H9 (cell line): ENCODE measurements around the gene BHLHE23. TPM values are rescaled to one million over a fixed set of nuclear protein-coding genes. Genes with fewer than 3 reads are reported as not detected.
A peak's percentile ranks its signal among the peaks of the same experiment; 100 is the strongest.

Source experiments
- DNase-seq: peaks from one replicate; pipeline ENCODE4 v3.0.0-alpha.2; 2017
- H2AFZ ChIP-seq: one replicate; pipeline ENCODE4 v1.6.1; 2013; ENCODE audit warnings: mild to moderate bottlenecking, low read length, control low read depth, moderate library complexity
- H2AK5ac ChIP-seq: 2 replicates; pipeline ENCODE4 v1.6.1; 2013; ENCODE audit warnings: low read length, control low read depth, mixed read lengths; ENCODE audit not compliant: insufficient read length
- H2BK120ac ChIP-seq: one replicate; pipeline ENCODE4 v1.6.1; 2013; ENCODE audit warnings: low read depth, mild to moderate bottlenecking, low read length, control low read depth, inconsistent platforms; ENCODE audit not compliant: poor library complexity, severe bottlenecking
- H2BK12ac ChIP-seq: 2 replicates; pipeline ENCODE4 v1.6.1; 2013; ENCODE audit warnings: low read length, control low read depth, mixed read lengths, low read depth; ENCODE audit not compliant: insufficient read length
- H2BK15ac ChIP-seq: 2 replicates; pipeline ENCODE4 v1.6.1; 2013; ENCODE audit warnings: low read depth, low read length, control low read depth
- H2BK20ac ChIP-seq: one replicate; pipeline ENCODE4 v1.6.1; 2013; ENCODE audit warnings: low read depth, mild to moderate bottlenecking, low read length, control low read depth, inconsistent platforms; ENCODE audit not compliant: poor library complexity, severe bottlenecking
- H2BK5ac ChIP-seq: 2 replicates; pipeline ENCODE4 v1.6.1; 2013; ENCODE audit warnings: low read length, control low read depth, mixed read lengths; ENCODE audit not compliant: insufficient read length
- H3K14ac ChIP-seq: 2 replicates; pipeline ENCODE4 v1.6.1; 2013; ENCODE audit warnings: low read length, control low read depth; ENCODE audit not compliant: insufficient read depth
- H3K18ac ChIP-seq: 2 replicates; pipeline ENCODE4 v1.6.1; 2013; ENCODE audit warnings: low read depth, mild to moderate bottlenecking, mixed read lengths, low read length, control low read depth; ENCODE audit not compliant: insufficient read length
- H3K23ac ChIP-seq: 2 replicates; pipeline ENCODE4 v1.6.1; 2013; ENCODE audit warnings: low read length, control low read depth, mixed read lengths, low read depth; ENCODE audit not compliant: insufficient read length
- H3K23me2 ChIP-seq: 2 replicates; pipeline ENCODE4 v1.6.1; 2013; ENCODE audit warnings: low read depth, mild to moderate bottlenecking, mixed read lengths, low read length, control low read depth; ENCODE audit not compliant: insufficient read length, poor library complexity, severe bottlenecking
- H3K27ac ChIP-seq: 2 replicates; pipeline ENCODE4 v1.5.1; 2013; ENCODE audit warnings: low read length, control low read depth, mixed read lengths, low read depth; ENCODE audit not compliant: insufficient read length
- H3K27me3 ChIP-seq: 2 replicates; pipeline ENCODE4 v1.6.1; 2013; ENCODE audit warnings: low read length, control low read depth, inconsistent platforms; ENCODE audit not compliant: insufficient read depth
- H3K4ac ChIP-seq: 2 replicates; pipeline ENCODE4 v1.6.1; 2013; ENCODE audit warnings: low read depth, mild to moderate bottlenecking, control low read depth, inconsistent platforms, low read length, moderate library complexity
- H3K4me1 ChIP-seq: 2 replicates; pipeline ENCODE4 v1.6.1; 2013; ENCODE audit warnings: low read length, control low read depth, inconsistent platforms; ENCODE audit not compliant: insufficient read depth
- H3K4me2 ChIP-seq: 2 replicates; pipeline ENCODE4 v1.6.1; 2013; ENCODE audit warnings: low read length, control low read depth, mixed read lengths; ENCODE audit not compliant: insufficient read length, insufficient read depth
- H3K56ac ChIP-seq: 2 replicates; pipeline ENCODE4 v1.6.1; 2013; ENCODE audit warnings: low read depth, mild to moderate bottlenecking, mixed read lengths, low read length, control low read depth; ENCODE audit not compliant: insufficient read length
- H3K79me1 ChIP-seq: 2 replicates; pipeline ENCODE4 v1.6.1; 2013; ENCODE audit warnings: low read depth, mild to moderate bottlenecking, moderate library complexity, low read length, control low read depth, inconsistent platforms; ENCODE audit not compliant: insufficient read depth, poor library complexity, severe bottlenecking
- H3K79me2 ChIP-seq: 2 replicates; pipeline ENCODE4 v1.6.1; 2013; ENCODE audit warnings: low read length, control low read depth, inconsistent platforms; ENCODE audit not compliant: insufficient read depth
- H3K9ac ChIP-seq: 2 replicates; pipeline ENCODE4 v1.6.1; 2013; ENCODE audit warnings: low read length, control low read depth, mixed read lengths; ENCODE audit not compliant: insufficient read length; ENCODE audit errors: extremely low read depth
- H3K9me3 ChIP-seq: one replicate; pipeline ENCODE4 v1.6.1; 2013; ENCODE audit warnings: low read depth, low read length, inconsistent platforms; ENCODE audit not compliant: control insufficient read depth
- H3T11ph ChIP-seq: one replicate; pipeline ENCODE4 v1.6.1; 2013; ENCODE audit warnings: mild to moderate bottlenecking, low read length, control low read depth, inconsistent platforms
- H4K20me1 ChIP-seq: one replicate; pipeline ENCODE4 v1.6.1; 2013; ENCODE audit not compliant: control insufficient read depth, insufficient read length, insufficient read depth
- H4K5ac ChIP-seq: 2 replicates; pipeline ENCODE4 v1.6.1; 2013; ENCODE audit warnings: low read depth, mild to moderate bottlenecking, mixed read lengths, low read length, control low read depth; ENCODE audit not compliant: insufficient read length
- H4K8ac ChIP-seq: replicated peaks from 2 replicates; pipeline ENCODE4 v1.6.1; 2013; ENCODE audit warnings: low read length, control low read depth, mixed read lengths, low read depth; ENCODE audit not compliant: insufficient read length
- H4K91ac ChIP-seq: 2 replicates; pipeline ENCODE4 v1.6.1; 2013; ENCODE audit warnings: low read depth, mild to moderate bottlenecking, moderate library complexity, mixed read lengths, low read length, control low read depth; ENCODE audit not compliant: insufficient read length
- H3K27ac Mint-ChIP-seq, 3 experiments: 2 replicates in 2 of 3; 3 replicates in 1 of 3; pipeline ENCODE4 v1.8.0; 2020 to 2021; ENCODE audit warnings: mixed read lengths in 3 of 3, mild to moderate bottlenecking in 1 of 3, moderate library complexity in 1 of 3
- H3K27me3 Mint-ChIP-seq: 2 replicates; pipeline ENCODE4 v1.8.0; 2021; ENCODE audit warnings: low read depth, mild to moderate bottlenecking, moderate library complexity, mixed read lengths
- H3K36me3 Mint-ChIP-seq, 3 experiments: 2 replicates in 2 of 3; 3 replicates in 1 of 3; pipeline ENCODE4 v1.8.0; 2020 to 2021; ENCODE audit warnings: low read depth in 3 of 3, mixed read lengths in 3 of 3; ENCODE audit not compliant: insufficient read depth in 1 of 3
- H3K4me1 Mint-ChIP-seq, 2 experiments: 2 replicates each; pipeline ENCODE4 v1.8.0; 2020; ENCODE audit warnings: mixed read lengths in 2 of 2
- H3K4me3 Mint-ChIP-seq, 2 experiments: 2 replicates in 1 of 2; 3 replicates in 1 of 2; pipeline ENCODE4 v1.8.0; 2020 to 2021; ENCODE audit warnings: mild to moderate bottlenecking in 2 of 2, mixed read lengths in 2 of 2, moderate library complexity in 1 of 2
- H3K9me3 Mint-ChIP-seq, 2 experiments: 2 replicates in 1 of 2; 3 replicates in 1 of 2; pipeline ENCODE4 v1.8.0; 2020; ENCODE audit warnings: mild to moderate bottlenecking in 2 of 2, mixed read lengths in 2 of 2, moderate library complexity in 1 of 2
- WGBS: extraction: QIAGEN DNeasy Blood & Tissue Kit; methylation state at CpG from one replicate; pipeline ENCODE4 v1.1.7; 2013; ENCODE audit warnings: missing lambda C conversion rate, low lambda C conversion rate, mixed read lengths; ENCODE audit not compliant: insufficient read length; ENCODE audit errors: extremely low coverage; 5-methylcytosine and 5-hydroxymethylcytosine counted together
- total RNA-seq: library from RNA; stranded (reverse); gene quantifications from 2 replicates; pipeline ENCODE4 v1.2.1, GENCODE V29; 2021
- TF ChIP-seq, protein P1 (sequence below): fragments of 200-600 bp; sonication (generic); conservative IDR thresholded peaks from 3 replicates; pipeline ENCODE4 v1.8.0; 2021; ENCODE audit warnings: antibody characterized with exemption, mild to moderate bottlenecking

Gene BHLHE23
- total RNA-seq, 1 experiment from 2014 or later: 0.35 TPM

DNA sequence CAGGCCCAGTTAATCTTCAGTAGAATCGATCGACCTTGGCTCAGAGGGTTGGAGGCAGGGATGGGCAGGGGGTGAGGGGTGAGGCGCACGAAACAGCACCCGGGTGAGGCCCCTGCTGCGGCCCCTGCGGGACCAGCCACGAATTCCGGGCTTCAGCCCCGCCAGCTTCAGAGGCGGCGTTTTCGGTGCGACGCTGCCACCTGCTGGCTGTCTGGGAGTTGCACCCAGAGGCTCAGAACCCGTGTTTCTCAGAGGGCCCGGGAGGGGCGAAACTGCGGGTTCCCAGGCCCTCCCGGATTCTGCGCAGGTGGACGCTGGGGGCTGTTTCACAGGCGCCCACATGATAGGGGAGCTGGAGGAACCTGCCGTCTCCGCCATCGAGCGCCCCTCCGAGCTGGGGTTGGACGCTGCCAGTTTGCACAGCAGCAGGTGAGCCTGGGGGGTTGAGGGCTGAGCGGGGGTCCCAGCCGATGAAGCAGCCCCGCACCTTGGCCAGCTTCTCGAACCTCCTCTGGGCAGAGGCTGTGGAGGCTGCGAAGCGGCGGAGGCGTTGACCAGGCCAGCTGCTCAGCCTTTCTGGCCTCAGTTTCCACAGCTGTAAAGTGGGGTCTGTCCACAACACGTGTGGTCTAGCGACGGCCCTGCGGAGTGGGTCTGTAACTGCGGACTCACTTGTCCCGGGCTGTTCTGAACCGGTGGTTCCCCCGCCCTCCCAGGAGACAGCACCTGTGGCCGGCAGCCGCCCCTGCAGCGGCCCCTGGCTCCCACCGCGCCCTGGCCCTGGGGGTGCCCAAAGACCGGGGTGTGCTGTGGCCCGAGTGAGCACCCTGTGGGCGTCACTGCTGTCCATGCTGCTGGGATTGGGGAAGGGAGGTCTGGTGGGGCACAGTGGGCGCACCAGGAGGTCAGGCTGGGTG, 2.5 kb upstream of the BHLHE23 start:
- no CpG with 5 or more reads among the region's 54 CpGs for WGBS

More for the DNA sequence above, 2.5 kb upstream of the BHLHE23 start:
- H3K56ac ChIP-seq: no peak overlapping the region
- H3K4ac ChIP-seq: no peak overlapping the region
- Mint-ChIP-seq H3K9me3 (peaks cover 20 to 22% of the 10 kb centered on the region in 2 experiments), H3K27ac (no peak overlapping the region), H3K36me3 (peaks cover 9 to 20% (median 10%) of the 10 kb centered on the region in 3 experiments), H3K27me3 (peaks cover 91% of the 10 kb centered on the region), H3K4me1 (peaks cover 16 to 25% of the 10 kb centered on the region in 2 experiments), H3K4me3 (peak overlapping the region; percentile 31 to 66; a peak in 3 of 5 replicates)
- no peak overlapping the region for H4K8ac ChIP-seq
- H3K4me1 ChIP-seq: no peaks in the 10 kb centered on the region
- H3K9me3 ChIP-seq: no peaks in the 10 kb centered on the region
- no peak overlapping the region for H3T11ph ChIP-seq
- no peak overlapping the region for H2BK15ac ChIP-seq
- H3K27ac ChIP-seq: no peak overlapping the region
- H3K79me1 ChIP-seq: no peaks in the 10 kb centered on the region
- H2BK12ac ChIP-seq: no peak overlapping the region
- H3K14ac ChIP-seq: peak overlapping the region; percentile 8; the same call in 1 of the 2 replicates
- H4K20me1 ChIP-seq: no peaks in the 10 kb centered on the region
- peaks cover 16% of the 10 kb centered on the region for H3K23me2 ChIP-seq
- H2BK120ac ChIP-seq: no peak overlapping the region
- peaks cover 47% of the 10 kb centered on the region for H3K27me3 ChIP-seq
- no peak overlapping the region for H3K9ac ChIP-seq
- no peaks in the 10 kb centered on the region for H3K79me2 ChIP-seq
- H2BK5ac ChIP-seq: no peak overlapping the region
- no peak overlapping the region for H4K91ac ChIP-seq
- no peak overlapping the region for H2BK20ac ChIP-seq
- no peak overlapping the region for H3K18ac ChIP-seq
- H2AFZ ChIP-seq: no peak overlapping the region
- DNase-seq: peak; percentile 83
- H4K5ac ChIP-seq: no peak overlapping the region
- H3K4me2 ChIP-seq: peak overlapping the region; percentile 34
- H3K23ac ChIP-seq: no peak overlapping the region
- TF ChIP-seq, protein P1, sequence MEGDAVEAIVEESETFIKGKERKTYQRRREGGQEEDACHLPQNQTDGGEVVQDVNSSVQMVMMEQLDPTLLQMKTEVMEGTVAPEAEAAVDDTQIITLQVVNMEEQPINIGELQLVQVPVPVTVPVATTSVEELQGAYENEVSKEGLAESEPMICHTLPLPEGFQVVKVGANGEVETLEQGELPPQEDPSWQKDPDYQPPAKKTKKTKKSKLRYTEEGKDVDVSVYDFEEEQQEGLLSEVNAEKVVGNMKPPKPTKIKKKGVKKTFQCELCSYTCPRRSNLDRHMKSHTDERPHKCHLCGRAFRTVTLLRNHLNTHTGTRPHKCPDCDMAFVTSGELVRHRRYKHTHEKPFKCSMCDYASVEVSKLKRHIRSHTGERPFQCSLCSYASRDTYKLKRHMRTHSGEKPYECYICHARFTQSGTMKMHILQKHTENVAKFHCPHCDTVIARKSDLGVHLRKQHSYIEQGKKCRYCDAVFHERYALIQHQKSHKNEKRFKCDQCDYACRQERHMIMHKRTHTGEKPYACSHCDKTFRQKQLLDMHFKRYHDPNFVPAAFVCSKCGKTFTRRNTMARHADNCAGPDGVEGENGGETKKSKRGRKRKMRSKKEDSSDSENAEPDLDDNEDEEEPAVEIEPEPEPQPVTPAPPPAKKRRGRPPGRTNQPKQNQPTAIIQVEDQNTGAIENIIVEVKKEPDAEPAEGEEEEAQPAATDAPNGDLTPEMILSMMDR: peak; percentile 96
- no peak overlapping the region for H2AK5ac ChIP-seq
